GM19099 (cell line): ENCODE measurements around the gene SLC28A2.

ENCODE experiments used
- POLR2A ChIP-seq: IDR thresholded peaks from 3 replicates; pipeline ENCODE4 v1.6.1; 2011; ENCODE audit warnings: low read depth; ENCODE audit not compliant: insufficient read length; ENCODE audit errors: extremely low read depth

SLC28A2 gene, protein sequence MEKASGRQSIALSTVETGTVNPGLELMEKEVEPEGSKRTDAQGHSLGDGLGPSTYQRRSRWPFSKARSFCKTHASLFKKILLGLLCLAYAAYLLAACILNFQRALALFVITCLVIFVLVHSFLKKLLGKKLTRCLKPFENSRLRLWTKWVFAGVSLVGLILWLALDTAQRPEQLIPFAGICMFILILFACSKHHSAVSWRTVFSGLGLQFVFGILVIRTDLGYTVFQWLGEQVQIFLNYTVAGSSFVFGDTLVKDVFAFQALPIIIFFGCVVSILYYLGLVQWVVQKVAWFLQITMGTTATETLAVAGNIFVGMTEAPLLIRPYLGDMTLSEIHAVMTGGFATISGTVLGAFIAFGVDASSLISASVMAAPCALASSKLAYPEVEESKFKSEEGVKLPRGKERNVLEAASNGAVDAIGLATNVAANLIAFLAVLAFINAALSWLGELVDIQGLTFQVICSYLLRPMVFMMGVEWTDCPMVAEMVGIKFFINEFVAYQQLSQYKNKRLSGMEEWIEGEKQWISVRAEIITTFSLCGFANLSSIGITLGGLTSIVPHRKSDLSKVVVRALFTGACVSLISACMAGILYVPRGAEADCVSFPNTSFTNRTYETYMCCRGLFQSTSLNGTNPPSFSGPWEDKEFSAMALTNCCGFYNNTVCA

DNA sequence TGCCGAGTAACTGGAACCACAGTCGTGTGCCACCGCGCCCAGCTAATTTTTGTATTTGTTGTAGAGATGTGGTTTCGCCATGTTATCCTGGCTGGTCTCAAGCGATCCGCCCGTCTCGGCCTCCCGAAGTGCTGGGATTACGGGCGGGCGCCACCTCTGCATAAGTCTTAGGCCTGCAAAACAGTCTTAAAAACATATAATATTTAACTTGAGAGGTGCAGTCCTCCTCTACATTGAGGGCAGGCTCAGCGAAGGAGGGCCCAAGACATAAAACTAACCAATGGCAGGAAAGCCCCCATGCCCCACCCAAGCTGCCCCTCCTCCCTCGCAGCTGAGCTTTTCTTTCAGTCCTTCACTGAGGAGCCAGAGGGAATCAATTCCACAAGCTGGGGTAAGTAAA is at the start of gene SLC28A2:
Gene SLC28A2, plus strand, starts transcription at position 347 of the 400 bp plus-strand sequence. CDS start 982 bp downstream, outside the sequence.
- TF ChIP-seq POLR2A: no peak

DNA sequence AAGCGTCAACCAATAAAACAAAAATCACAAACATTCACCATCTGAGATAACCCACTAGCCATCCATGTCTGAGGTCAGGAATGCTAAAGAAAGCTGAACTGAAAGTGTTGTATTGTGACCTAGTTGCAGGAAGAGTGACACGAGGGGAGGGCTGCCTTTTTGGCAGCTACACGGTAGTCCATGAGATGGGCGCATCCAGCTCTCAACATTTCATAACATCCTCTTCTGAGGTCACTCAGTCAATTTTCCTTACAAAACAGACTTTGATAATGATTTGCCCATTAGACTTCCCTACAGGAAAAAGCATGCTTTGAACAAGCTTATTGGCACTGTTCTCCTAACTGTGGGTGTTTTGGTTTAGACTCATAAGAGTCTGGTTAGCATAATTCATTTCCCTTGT is 48.9 kb upstream of the SLC28A2 start:
- TF ChIP-seq POLR2A: no peak

DNA sequence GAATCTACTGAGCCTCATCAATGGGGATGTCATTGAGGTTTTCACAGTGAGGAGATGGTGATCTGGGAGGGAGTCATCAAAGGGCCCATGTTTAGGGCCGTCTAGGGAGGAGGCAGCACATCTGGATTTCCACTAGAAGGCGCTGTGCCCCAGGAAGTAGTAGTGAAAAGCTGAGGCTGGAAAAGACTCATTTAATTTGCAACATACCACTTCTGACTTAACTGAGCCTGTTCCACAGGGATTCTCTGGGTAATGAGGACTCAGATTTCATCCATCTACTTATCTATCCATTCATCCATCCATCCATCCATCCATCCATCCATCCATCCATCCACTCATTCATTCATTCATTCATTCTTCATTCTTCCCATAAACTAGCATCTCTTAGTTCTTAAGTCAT is 46.8 kb upstream of the SLC28A2 start:
- TF ChIP-seq POLR2A: no peak

DNA sequence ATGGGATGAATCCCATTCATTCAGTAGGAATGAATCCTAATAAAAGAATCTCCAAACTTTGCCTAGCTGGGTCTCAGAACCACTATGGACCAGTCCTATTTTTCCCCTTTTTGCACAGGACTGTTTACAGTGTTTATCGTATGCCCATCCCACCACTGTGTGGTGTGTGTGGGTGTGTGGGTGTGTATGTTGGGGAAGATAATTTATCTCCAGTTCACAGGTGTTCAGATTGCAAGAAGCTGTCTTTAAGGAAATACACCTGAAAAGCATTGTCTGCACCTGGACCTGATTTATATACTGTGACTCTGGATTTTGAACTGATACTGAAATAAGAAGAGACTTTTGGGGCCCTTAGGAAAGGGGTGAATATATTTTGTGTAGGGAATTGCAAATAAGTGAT is 39.5 kb upstream of the SLC28A2 start:
- no peak for TF ChIP-seq POLR2A

DNA sequence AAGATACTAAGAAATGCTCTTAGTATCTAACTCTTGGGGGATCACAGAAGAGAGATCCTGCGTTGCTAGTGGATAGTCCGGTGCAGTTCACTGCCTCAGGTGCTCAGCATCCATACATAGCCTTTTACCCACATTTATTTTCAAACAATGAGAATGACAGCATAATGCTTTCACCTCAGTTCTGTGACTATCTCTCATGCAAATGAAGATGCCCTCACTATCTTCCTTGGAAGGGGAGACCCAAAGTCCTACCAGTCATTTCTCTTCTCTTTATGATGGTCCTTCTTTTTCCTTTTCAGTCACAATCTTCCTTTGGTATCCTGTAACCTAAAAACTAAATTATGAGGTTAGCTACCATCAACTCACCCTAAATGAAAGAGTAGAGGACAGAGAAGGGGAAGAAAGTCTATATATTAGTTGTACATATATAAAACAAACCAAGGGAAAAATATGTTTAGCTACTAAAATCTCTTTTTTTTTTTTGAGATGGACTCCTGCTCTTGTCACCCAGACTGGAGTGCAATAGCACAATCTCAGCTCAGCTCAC is 30.9 kb upstream of the SLC28A2 start:
- TF ChIP-seq POLR2A: no peak

DNA sequence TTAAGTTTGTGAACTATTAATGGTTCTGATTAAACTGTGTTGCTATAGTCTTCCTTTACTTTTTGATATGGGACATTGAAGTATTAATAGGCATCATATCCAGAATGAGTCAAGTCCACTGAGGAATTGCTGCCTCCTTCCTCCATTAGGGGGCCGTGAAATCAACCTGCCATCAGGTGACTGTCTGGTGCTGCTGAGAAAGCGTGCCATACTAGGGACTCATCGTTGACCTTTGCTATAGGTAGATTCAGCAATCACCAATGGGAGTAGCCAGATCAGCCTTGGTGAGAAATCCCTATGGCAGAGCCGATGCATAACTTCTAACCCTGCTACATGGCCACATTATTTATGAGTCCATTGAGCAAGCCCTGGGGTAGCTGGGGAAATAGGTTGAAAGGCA is 30.1 kb upstream of the SLC28A2 start:
- no peak for TF ChIP-seq POLR2A

DNA sequence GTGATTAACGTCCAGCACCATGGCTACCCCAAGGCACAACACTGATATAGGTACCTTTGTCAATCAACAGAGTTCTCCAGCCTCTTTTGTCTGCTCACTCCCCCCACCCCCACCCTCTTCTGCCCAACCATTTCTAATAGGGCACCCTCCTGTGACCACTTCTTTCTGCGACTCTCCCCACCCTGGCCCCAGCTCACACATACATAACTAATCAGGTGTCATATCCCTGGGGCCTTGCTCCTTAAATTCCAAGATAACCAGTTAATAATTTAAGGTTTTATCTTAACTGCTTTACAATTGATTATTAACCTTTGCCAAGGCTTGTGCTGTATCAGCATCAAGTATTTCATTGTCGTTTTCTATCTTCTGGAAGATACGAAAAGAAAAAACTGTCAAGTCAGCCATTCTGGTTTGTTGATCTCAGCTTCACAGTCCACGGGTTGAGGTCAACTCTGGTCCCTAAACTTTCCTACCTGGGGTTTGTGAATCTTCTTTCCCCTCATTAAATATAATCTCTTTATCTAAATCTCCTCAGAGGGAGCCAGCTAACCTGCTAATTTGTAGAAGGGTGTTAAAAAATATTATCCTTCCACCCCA is 27.3 kb upstream of the SLC28A2 start:
- TF ChIP-seq POLR2A: no peak

DNA sequence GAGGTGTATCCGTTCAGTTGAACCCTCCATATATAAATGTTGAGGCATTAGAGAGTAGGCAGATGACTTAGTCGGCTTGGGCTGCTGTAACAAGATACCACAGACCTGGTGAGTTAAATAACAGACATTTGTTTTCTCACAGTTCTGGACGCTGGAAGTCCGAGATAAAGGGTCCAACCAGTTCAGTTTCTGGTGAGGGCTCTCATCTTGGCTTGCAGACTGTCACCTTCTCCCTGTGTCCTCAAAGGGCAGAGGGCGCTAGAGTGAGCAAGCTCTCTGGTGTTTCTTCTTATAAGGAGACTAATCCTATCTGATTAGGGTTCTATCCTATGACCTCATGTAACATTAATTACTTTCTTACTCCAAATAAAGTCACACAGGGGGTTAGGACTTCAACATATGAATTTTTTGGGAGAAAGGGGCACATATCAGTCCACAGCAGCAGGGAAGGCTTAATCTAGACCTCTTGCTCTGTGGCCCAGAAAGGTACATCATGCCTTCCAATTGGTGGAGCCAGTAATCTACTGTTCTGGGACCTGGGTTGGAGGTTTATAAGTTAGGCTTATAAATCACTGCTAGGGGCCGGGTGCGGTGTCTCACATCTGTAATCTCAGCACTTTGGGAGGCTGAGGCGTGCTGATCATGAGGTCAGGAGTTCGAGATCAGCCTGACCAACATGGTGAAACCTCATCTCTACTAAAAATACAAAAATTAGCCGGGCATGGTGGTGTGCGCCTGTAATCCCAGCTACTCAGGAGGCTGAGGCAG is 26.3 kb upstream of the SLC28A2 start:
- no peak for TF ChIP-seq POLR2A

DNA sequence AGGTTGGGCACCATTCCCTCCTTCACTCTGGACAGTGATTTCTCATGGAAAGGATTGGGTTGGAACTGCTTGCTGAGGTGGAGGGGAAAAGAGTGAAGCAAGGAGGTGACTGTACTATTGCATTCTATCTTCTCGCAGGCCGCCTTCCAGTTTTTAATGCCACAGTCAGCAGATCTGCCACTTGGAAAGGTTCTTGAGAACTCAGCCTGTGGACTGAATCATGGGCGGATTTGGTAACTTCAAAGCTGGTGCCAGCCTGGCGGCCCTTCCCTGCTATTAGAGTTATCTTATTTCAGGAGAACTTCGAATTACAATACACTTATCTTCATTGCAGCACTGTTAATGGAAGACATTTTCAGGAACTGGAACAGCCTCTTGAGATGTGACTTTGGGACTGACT is 23.1 kb upstream of the SLC28A2 start:
- no peak for TF ChIP-seq POLR2A

DNA sequence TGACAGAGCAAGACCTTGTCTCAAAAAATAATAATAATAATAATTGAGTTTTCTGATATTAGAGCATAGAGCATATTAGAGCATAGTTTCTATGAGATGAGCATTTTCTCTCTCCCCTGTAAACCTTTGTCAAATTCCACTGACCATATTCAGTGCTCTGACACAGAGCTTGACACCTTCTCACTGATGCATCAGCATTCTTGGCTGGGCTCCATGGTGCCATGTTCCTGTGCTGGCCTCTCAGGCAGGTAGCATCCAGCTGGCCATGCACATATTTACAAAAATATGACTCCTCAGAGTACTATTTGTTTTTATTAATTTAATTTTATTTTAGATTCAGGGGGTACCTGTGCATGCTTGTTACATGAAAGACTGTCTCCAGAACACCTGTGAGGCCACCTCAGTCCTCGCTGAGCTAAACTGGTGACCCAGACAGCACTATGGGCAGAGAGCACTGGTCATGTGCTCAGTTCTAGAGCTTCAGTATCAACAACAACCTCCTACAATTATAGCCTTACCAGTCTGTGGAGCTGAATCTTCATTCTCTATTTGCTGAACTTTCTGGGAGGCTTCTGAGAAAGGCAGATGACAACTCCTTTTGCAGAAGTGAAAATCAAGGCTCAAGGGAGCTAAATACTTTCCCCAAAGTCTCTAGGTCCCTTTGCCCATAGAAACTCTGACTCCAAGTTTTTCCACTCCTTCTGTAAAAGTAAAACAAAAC is 21.6 kb upstream of the SLC28A2 start:
- no peak for TF ChIP-seq POLR2A

DNA sequence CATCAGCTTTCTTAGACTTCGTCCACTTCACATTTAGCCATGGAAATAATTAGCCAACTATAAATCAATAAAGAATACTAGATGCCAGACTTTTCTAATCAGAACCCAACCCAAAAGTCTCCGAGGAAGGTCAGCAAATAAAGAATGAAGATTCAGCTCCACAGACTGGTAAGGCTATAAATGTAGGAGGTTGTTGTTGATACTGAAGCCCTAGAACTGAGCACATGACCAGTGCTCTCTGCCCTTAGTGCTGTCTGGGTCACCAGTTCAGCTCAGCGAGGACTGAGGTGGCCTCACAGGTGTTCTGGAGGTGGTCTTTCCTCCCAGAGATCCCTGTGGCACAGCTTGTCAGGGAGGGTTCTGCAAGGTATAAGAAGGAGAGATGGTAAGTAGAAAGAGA is 20.9 kb upstream of the SLC28A2 start:
- no peak for TF ChIP-seq POLR2A

DNA sequence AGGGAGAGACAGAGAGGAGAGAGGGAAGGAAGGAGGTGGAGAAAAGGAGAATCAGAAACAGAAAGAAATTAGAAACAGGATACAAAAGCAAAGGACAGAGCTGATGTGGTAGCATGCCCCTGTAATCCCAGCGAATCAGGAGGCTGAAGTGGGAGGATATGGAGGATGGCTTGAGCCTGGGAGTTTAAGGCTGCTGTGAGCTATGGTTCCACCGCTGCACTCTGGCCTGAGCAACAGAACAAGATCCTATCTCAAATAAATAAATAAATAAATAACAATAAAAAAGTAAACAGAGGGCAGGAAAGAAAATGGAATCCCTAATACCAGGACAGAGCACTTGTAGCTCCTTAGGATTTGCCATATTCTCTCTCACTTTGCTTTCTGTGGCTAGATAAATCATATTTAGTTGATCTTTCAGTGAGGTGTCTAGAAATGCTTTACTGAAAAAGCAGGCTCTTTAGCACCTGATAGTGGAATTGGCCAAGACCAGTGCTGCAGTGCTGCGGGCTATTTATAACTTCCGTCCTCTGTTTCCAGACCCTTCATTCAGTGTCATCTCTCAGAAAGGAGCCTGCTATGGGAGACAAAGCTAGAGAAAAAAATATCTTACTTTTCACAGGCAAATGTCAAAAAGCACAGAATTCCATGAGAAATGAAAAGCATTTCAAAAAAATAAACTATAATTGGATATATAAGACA is 20.0 kb upstream of the SLC28A2 start:
- TF ChIP-seq POLR2A: no peak

DNA sequence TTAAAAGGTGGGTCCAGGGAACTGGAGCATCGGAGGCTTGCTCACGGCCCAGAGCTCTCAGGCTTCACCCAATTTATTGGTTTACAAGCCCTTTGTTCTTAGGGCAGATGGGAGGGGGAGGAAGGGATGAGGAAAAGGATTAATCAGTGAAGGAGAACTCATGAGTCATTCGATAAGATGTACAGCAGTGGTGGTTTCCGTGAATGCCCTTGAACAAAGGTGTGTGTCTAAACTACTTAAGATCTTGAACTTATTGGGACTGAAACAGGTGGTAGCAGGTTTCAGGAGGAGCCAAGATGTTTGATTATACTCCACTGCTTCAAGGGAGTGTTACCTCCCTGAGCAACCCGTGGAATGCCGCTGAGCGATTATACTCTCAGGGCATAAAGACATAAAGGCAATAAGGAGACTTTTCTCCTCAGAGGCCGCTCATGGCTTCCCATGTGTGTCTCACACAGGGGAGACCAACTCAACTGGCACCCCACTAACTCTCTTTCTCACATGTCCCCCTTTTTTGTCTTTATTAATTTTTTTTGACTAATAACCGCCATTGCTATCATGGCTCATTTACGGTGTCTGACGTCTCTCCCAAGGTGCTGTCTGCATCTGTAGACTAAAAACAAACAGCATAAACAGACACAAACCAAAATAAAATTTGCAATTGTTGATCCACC is 17.3 kb upstream of the SLC28A2 start:
- TF ChIP-seq POLR2A: no peak
